Endothelial cell of umbilical vein (primary cell): ENCODE results near the gene PRKCQ. TPM values are rescaled to one million over a fixed set of nuclear protein-coding genes. Genes with fewer than 3 reads are reported as not detected.

Source experiments
- BruUV-seq: library from RNA; stranded (reverse); fragments of 400-500 nt; replicated peaks from 2 replicates; lab custom pipeline; 2021; lab: Mats Ljungman, UMichigan
- CTCF ChIA-PET: fragments of 300-600, 350-600 bp; sonication (Branson Sonifier 250); formaldehyde crosslinking; loops from one replicate; lab custom pipeline; 2021; ENCODE audit warnings: antibody characterized with exemption, inconsistent platforms; lab: Charles Lee
- POLR2A ChIA-PET: fragments of 300-600, 350-600 bp; sonication (Branson Sonifier 250); formaldehyde crosslinking; loops from one replicate; lab custom pipeline; 2021; ENCODE audit warnings: antibody characterized with exemption, inconsistent platforms; lab: Charles Lee
- DNase-seq: peaks from one replicate; pipeline ENCODE4 v3.0.0-alpha.2; 2011; ENCODE audit warnings: low read depth, low spot score
- FAIRE-seq: peaks from 2 replicates; lab custom pipeline; 2011; peaks lifted over from hg19 to GRCh38; lab: Jason Lieb, UNC
- H2AFZ ChIP-seq: 2 replicates; pipeline ENCODE4 v1.6.0; 2012; ENCODE audit warnings: low read depth, low read length, control low read depth, inconsistent platforms
- H3K27ac ChIP-seq: 2 replicates; pipeline ENCODE4 v1.5.1; 2011; ENCODE audit warnings: low read depth, mild to moderate bottlenecking, control low read depth, low read length, moderate library complexity; ENCODE audit not compliant: insufficient read depth
- H3K27me3 ChIP-seq, 2 experiments: 2 replicates each; pipeline versions ENCODE4 v1.6.0 to v1.6.1; 2011; ENCODE audit warnings: low read length in 2 of 2, mixed read lengths in 1 of 2; ENCODE audit not compliant: control insufficient read depth in 2 of 2, insufficient read depth in 2 of 2
- H3K36me3 ChIP-seq, 2 experiments: 2 replicates in 1 of 2; 3 replicates in 1 of 2; pipeline ENCODE4 v1.5.1; 2011; ENCODE audit warnings: low read length in 2 of 2, mild to moderate bottlenecking in 1 of 2, moderate library complexity in 1 of 2; ENCODE audit not compliant: control insufficient read depth in 2 of 2, insufficient read depth in 2 of 2; ENCODE audit errors: extremely low read depth in 1 of 2
- H3K4me1 ChIP-seq: 3 replicates; pipeline ENCODE4 v1.5.1; 2011; ENCODE audit warnings: mild to moderate bottlenecking, low read length; ENCODE audit not compliant: control insufficient read depth, insufficient read depth; ENCODE audit errors: extremely low read depth
- H3K4me2 ChIP-seq: 2 replicates; pipeline ENCODE4 v1.6.1; 2011; ENCODE audit warnings: low read length, control low read depth, mixed read lengths; ENCODE audit not compliant: insufficient read depth
- H3K4me3 ChIP-seq, 3 experiments: fragments of 200-600 bp in 1 of 3; sonication (generic), shearing (Covaris generic) in 1 of 3; replicated peaks in 1 of 3; 2 replicates each; pipeline ENCODE4 v1.5.1; 2011 to 2016; ENCODE audit warnings: control low read depth in 3 of 3, low read length in 3 of 3, mild to moderate bottlenecking in 2 of 3, inconsistent platforms in 1 of 3, low read depth in 1 of 3, moderate library complexity in 1 of 3; ENCODE audit not compliant: insufficient read depth in 1 of 3
- H3K79me2 ChIP-seq: 2 replicates; pipeline ENCODE4 v1.6.0; 2012; ENCODE audit warnings: low read length, inconsistent platforms; ENCODE audit not compliant: control insufficient read depth, insufficient read depth
- H3K9ac ChIP-seq: replicated peaks from 2 replicates; pipeline ENCODE3; 2011; ENCODE audit warnings: low read length, control low read depth; ENCODE audit not compliant: insufficient read depth; ENCODE audit errors: extremely low read depth
- H3K9me1 ChIP-seq: replicated peaks from 3 replicates; pipeline ENCODE4 v1.6.0; 2011; ENCODE audit warnings: mild to moderate bottlenecking, low read length; ENCODE audit not compliant: control insufficient read depth, insufficient read depth; ENCODE audit errors: extremely low read depth
- H3K9me3 ChIP-seq: replicated peaks from 2 replicates; pipeline ENCODE4 v1.5.1; 2012; ENCODE audit warnings: low read length, inconsistent platforms; ENCODE audit not compliant: control insufficient read depth, insufficient read depth
- H4K20me1 ChIP-seq: replicated peaks from 2 replicates; pipeline ENCODE3; 2011; ENCODE audit warnings: mild to moderate bottlenecking, low read length; ENCODE audit not compliant: control insufficient read depth, insufficient read depth; ENCODE audit errors: extremely low read depth
- EZH2 ChIP-seq: IDR thresholded peaks from 2 replicates; pipeline ENCODE4 v1.6.1; 2012; ENCODE audit warnings: borderline replicate concordance, low read depth, mild to moderate bottlenecking, moderate library complexity, low read length, inconsistent platforms; ENCODE audit not compliant: severe bottlenecking
- FOS ChIP-seq: IDR thresholded peaks from 2 replicates; pipeline ENCODE4 v1.6.1; 2011; ENCODE audit warnings: mild to moderate bottlenecking, low read length, moderate library complexity, borderline replicate concordance; ENCODE audit not compliant: insufficient read depth
- GATA2 ChIP-seq: IDR thresholded peaks from 2 replicates; pipeline ENCODE4 v1.7.0; 2011; ENCODE audit warnings: low read depth, mild to moderate bottlenecking, moderate library complexity, mixed read lengths, low read length; ENCODE audit not compliant: insufficient read length, insufficient read depth
- JUN ChIP-seq: IDR thresholded peaks from 2 replicates; pipeline ENCODE4 v1.6.1; 2011; ENCODE audit warnings: borderline replicate concordance, low read depth; ENCODE audit not compliant: insufficient read length, insufficient read depth
- MYC ChIP-seq: IDR thresholded peaks from one replicate; pipeline ENCODE4 v1.6.1; 2011; ENCODE audit warnings: mild to moderate bottlenecking, low read depth, low read length
- POLR2A ChIP-seq: IDR thresholded peaks from 2 replicates; pipeline ENCODE4 v1.6.1; 2012; ENCODE audit warnings: low read depth, mild to moderate bottlenecking, control low read depth, low read length
- POLR2AphosphoS5 ChIP-seq: IDR thresholded peaks from 2 replicates; pipeline ENCODE4 v1.6.1; 2012; ENCODE audit warnings: low read depth, mild to moderate bottlenecking, control low read depth, low read length, moderate library complexity; ENCODE audit not compliant: insufficient read depth
- dilution Hi-C: fragments of 300-500 bp; cut with MboI; formaldehyde crosslinking; loops from one replicate; pipeline ENCODE4 v1.15.0; 2019; ENCODE audit warnings: low sequenced_read_pairs; ENCODE audit not compliant: extremely low pct_ligation_motif_present
- intact Hi-C: fragments of 100-400 bp; cut with micrococcal nuclease; formaldehyde crosslinking; loops from one replicate; pipeline ENCODE4 v1.10.0; 2022
- polyA plus RNA-seq, 4 experiments: library from polyadenylated mRNA; depleted of rRNA in 3 of 4; stranded (reverse) in 3 of 4; unstranded in 1 of 4; fragments of >200 nt; gene quantifications; 2 replicates each; pipeline versions ENCODE4 v1.2.1 to v1.2.3, GENCODE V29; 2011 to 2012; ENCODE audit warnings: missing spikeins in 1 of 4
- total RNA-seq: library from RNA; stranded (reverse); gene quantifications from 2 replicates; pipeline ENCODE4 v1.2.3, GENCODE V29; 2021
- TF ChIP-seq, protein P1 (sequence below), 2 donors: IDR thresholded peaks; 1 replicate in 1 of 2; 2 replicates in 1 of 2; pipeline ENCODE4 v1.5.1; 2011; ENCODE audit warnings: low read length in 2 of 2, mild to moderate bottlenecking in 2 of 2, moderate library complexity in 2 of 2, control low read depth in 1 of 2, inconsistent platforms in 1 of 2, low read depth in 1 of 2; ENCODE audit not compliant: insufficient read depth in 1 of 2; ENCODE audit errors: extremely low read depth in 1 of 2
- TF ChIP-seq, protein P2 (sequence below): IDR thresholded peaks from 2 replicates; pipeline ENCODE4 v1.6.1; 2011; ENCODE audit not compliant: insufficient read depth, insufficient read length

PRKCQ gene
- total and polyA plus RNA-seq, 2 donors (not counting 3 experiments of a cell fraction or from before 2014, with no cell fraction given) = 0.32 to 0.55 TPM

DNA sequence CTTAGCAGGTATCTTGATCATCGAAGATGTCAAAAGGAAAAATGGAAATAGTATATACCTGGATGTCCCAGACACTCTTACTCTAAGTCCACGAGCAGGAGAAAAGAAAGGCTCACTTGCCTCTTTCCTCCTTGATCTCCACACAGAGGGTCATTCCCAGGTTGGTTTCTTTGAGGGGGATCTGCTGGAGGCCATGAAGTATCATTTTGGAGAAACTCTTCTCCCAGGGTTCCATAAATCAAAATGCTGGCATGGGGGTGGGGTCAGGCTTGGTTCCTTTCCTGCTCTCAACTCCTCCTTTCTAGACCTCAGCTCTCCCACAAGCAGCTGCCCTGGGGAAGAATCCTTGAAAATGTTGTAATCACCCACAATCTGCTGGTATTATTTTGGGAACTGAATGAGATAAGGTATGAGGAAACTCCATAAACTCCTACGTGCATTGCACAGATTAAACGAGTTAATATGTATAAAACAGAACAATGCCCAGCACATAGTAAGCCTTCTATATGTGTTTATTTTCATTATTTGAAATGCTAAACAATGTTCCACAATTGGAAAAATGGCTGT, 54.4 kb downstream of the PRKCQ start:
- DNase-seq (no peak), FAIRE-seq (no peak)
- BruUV-seq = no TSS peak
- no peak overlapping the region for H3K4me3 ChIP-seq
- no peaks in the 10 kb centered on the region for H3K4me1 ChIP-seq
- H3K4me2 ChIP-seq = no peak overlapping the region
- no peaks in the 10 kb centered on the region for H3K36me3 ChIP-seq
- H3K27me3 ChIP-seq = no peaks in the 10 kb centered on the region
- dilution Hi-C loops (no loop called here), intact Hi-C loops (no loop called here)
- POLR2A ChIA-PET = no interaction called here
- no peak overlapping the region for H2AFZ ChIP-seq
- no peaks in the 10 kb centered on the region for H3K9me1 ChIP-seq
- no peak overlapping the region for H3K27ac ChIP-seq
- no peak overlapping the region for H3K9ac ChIP-seq
- no peaks in the 10 kb centered on the region for H3K9me3 ChIP-seq
- H3K79me2 ChIP-seq = no peaks in the 10 kb centered on the region
- TF ChIP-seq FOS = no peak
- TF ChIP-seq, protein P1, sequence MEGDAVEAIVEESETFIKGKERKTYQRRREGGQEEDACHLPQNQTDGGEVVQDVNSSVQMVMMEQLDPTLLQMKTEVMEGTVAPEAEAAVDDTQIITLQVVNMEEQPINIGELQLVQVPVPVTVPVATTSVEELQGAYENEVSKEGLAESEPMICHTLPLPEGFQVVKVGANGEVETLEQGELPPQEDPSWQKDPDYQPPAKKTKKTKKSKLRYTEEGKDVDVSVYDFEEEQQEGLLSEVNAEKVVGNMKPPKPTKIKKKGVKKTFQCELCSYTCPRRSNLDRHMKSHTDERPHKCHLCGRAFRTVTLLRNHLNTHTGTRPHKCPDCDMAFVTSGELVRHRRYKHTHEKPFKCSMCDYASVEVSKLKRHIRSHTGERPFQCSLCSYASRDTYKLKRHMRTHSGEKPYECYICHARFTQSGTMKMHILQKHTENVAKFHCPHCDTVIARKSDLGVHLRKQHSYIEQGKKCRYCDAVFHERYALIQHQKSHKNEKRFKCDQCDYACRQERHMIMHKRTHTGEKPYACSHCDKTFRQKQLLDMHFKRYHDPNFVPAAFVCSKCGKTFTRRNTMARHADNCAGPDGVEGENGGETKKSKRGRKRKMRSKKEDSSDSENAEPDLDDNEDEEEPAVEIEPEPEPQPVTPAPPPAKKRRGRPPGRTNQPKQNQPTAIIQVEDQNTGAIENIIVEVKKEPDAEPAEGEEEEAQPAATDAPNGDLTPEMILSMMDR (IDR thresholded peaks at IDR 0.05; ENCODE audit: extremely low read depth in 1 of 2, insufficient read depth in 1 of 2, low read depth in 1 of 2, low read length in 2 of 2) = no peak
- no peak for TF ChIP-seq POLR2A
- no peak for TF ChIP-seq JUN
- TF ChIP-seq POLR2AphosphoS5 = no peak
- TF ChIP-seq MYC = no peak
- TF ChIP-seq, protein P2, sequence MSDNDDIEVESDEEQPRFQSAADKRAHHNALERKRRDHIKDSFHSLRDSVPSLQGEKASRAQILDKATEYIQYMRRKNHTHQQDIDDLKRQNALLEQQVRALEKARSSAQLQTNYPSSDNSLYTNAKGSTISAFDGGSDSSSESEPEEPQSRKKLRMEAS = no peak
- no peak for TF ChIP-seq GATA2
- no peak for TF ChIP-seq EZH2
- no peaks in the 10 kb centered on the region for H4K20me1 ChIP-seq
- CTCF ChIA-PET = no interaction called here
